ENCODE data around the gene TCEA3. TPM values are rescaled to one million over a fixed set of nuclear protein-coding genes. Genes with fewer than 3 reads are reported as not detected.

The TCEA3 gene
- total and polyA plus RNA-seq, 10 of the 15 experiments (the other 5 are each of a cell fraction or from before 2014, with no cell fraction given): 0.06 to 0.23 (median 0.08) TPM; not detected in 7

DNA sequence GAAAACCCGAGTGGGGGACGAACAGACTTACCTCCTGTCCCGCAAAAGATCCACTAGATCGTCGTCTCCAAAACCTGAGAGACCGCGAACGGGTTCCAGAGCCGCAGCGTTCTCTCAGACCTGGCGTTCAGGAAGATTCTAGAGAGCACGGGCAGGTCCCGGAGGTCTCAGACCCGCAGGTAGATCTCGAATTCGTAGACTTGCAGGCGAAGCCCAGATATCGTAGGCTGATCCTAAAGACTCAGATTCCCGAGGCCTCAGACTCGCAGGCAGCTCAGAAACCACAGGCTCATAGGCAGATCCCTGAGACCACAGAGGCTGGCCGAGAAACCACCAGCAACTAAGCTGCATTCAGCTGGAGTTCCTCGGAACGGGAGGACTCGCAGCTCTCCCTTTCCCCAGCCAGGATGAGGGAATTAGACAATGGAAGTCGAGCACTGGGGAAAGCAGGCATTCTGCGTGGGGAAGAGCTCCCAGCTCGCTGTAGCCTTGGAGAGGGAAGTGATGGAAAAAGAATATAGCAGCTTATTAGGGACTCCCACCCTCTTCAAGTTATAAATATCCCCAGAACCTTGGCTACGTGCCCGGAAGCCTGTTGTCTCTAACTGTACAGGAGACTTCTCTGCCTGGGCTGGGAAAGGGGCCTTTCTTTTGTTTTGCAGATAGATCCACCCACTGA, 55.1 kb downstream of the TCEA3 start, which contains the start of gene ZNF436:
ZNF436 (minus strand) TSS at position 502 of the 679 bp plus-strand sequence. CDS start 1,831 bp downstream, outside the sequence.
- Histone ChIP-seq H3K9ac (ENCODE audit: control insufficient read depth, insufficient read depth, low read length) (peak within 1 kb of the TSS; percentile 72), H2AFZ (ENCODE audit: control insufficient read depth, low read depth, low read length) (peak within 1 kb of the TSS; percentile 93), H3K36me3 (ENCODE audit: control insufficient read depth in 2 of 2, insufficient read depth in 2 of 2, low read length in 1 of 2) (no peaks in the 10 kb centered on the region), H3K9me3 (replicated peaks; ENCODE audit: control insufficient read depth, insufficient read depth, low read length) (peaks cover 4% of the 10 kb centered on the region; the same call in 2 of the 3 replicates), H3K27ac (ENCODE audit: control insufficient read depth, insufficient read depth) (peak within 1 kb of the TSS; percentile 74), H3K4me1 (ENCODE audit: control insufficient read depth, insufficient read depth, low read length) (no peaks in the 10 kb centered on the region), H3K27me3 (replicated peaks in 1 of 2; ENCODE audit: control insufficient read depth in 2 of 2, insufficient read depth in 2 of 2, low read length in 1 of 2) (no peaks in the 10 kb centered on the region), H3K4me3 (peak within 1 kb of the TSS; percentile 87), H3K4me2 (ENCODE audit: control insufficient read depth, insufficient read depth) (peak within 1 kb of the TSS; percentile 88), H4K20me1 (ENCODE audit: control insufficient read depth, insufficient read depth) (no peaks in the 10 kb centered on the region), H3K79me2 (ENCODE audit: control insufficient read depth, insufficient read depth, low read length) (peaks cover 2% of the 10 kb centered on the region; the same call in 1 of the 2 replicates)
- ATAC-seq (no peak), FAIRE-seq (no peak), DNase-seq (ENCODE audit: low read depth, low spot score) (no peak)
- CTCF ChIA-PET: interaction anchor here (0.9 to 1.0 kb wide), 2 partner anchors 25 to 128 kb away, joined by 6 to 7 read pairs; partner anchors contain the start of gene HNRNPR
- RAD21 ChIA-PET (ENCODE audit: unreplicated experiment): interaction anchor here (0.5 to 5.0 kb wide), 3 partner anchors 25 to 320 kb away, joined by 3 to 34 read pairs (median 3); partner anchors contain the start of gene HNRNPR
- intact Hi-C loops (cut with micrococcal nuclease; ENCODE audit: unreplicated experiment): no loop called here
- BruUV-seq (replicated peaks): TSS peak; percentile 83
- POLR2A ChIA-PET: interaction anchor here (1.0 to 4.3 kb wide), 3 partner anchors 25 to 338 kb away, joined by 3 to 68 read pairs (median 3); partner anchors contain the start of gene HNRNPR
- WGBS (ENCODE audit: insufficient coverage, insufficient replicate concordance, low lambda C conversion rate, missing lambda C conversion rate): 13% methylated on average over 29 of the region's 29 CpGs
- SMC1A ChIA-PET (ENCODE audit: uncharacterized antibody, unreplicated experiment): interaction anchor here (3.7 kb wide), 1 partner anchor 25 kb away, joined by 17 read pairs; the partner anchor contains the start of gene HNRNPR
- in situ Hi-C loops (cut with MboI): no loop called here
- TF ChIP-seq NFXL1 (IDR thresholded peaks at IDR 0.05; ENCODE audit: borderline replicate concordance) (no peak), NBN (IDR thresholded peaks at IDR 0.05) (no peak), MTA3 (IDR thresholded peaks at IDR 0.05; ENCODE audit: borderline replicate concordance, low read length) (no peak), EP300 (IDR thresholded peaks at IDR 0.05; ENCODE audit: borderline replicate concordance in 1 of 2, control insufficient read depth in 1 of 2, low read depth in 2 of 2, low read length in 2 of 2) (no peak), RELB (IDR thresholded peaks at IDR 0.05; ENCODE audit: low read depth) (0 out of 2 replicates have a peak, but pooled peaks have one; percentile 39), IKZF2 (IDR thresholded peaks at IDR 0.05) (peak; percentile 52; a peak in 3 of 4 replicates), SUZ12 (IDR thresholded peaks at IDR 0.05; ENCODE audit: unreplicated experiment) (no peak), GABPA (IDR thresholded peaks at IDR 0.05; ENCODE audit: low read depth) (no peak), EED (IDR thresholded peaks at IDR 0.05; ENCODE audit: low read depth) (peak; percentile 60; the same call in 1 of the 2 replicates), SMAD1 (IDR thresholded peaks at IDR 0.05; ENCODE audit: low read depth, partially characterized antibody) (peak; percentile 26), CHD4 (IDR thresholded peaks at IDR 0.05) (no peak), ZNF207 (IDR thresholded peaks at IDR 0.05; ENCODE audit: borderline replicate concordance) (no peak), ASH2L (IDR thresholded peaks at IDR 0.05; ENCODE audit: borderline replicate concordance, low read depth) (no peak), SIX5 (IDR thresholded peaks at IDR 0.05; ENCODE audit: low read depth, low read length, severe bottlenecking) (no peak), MTA2 (IDR thresholded peaks at IDR 0.05; ENCODE audit: low read depth) (peak; percentile 35; the same call in 1 of the 2 replicates), ATF2 (IDR thresholded peaks at IDR 0.05; ENCODE audit: low read length) (no peak), CHD2 (IDR thresholded peaks at IDR 0.05; ENCODE audit: borderline replicate concordance, low read depth, low read length) (no peak), JUNB (IDR thresholded peaks at IDR 0.05) (no peak), SMARCA5 (IDR thresholded peaks at IDR 0.05) (no peak), POLR2AphosphoS2 (IDR thresholded peaks at IDR 0.05; ENCODE audit: low read depth, low read length) (no peak)
- TF ChIP-seq, protein P1, sequence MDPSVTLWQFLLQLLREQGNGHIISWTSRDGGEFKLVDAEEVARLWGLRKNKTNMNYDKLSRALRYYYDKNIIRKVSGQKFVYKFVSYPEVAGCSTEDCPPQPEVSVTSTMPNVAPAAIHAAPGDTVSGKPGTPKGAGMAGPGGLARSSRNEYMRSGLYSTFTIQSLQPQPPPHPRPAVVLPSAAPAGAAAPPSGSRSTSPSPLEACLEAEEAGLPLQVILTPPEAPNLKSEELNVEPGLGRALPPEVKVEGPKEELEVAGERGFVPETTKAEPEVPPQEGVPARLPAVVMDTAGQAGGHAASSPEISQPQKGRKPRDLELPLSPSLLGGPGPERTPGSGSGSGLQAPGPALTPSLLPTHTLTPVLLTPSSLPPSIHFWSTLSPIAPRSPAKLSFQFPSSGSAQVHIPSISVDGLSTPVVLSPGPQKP (IDR thresholded peaks at IDR 0.05; ENCODE audit: low read depth, low read length): no peak
